ENCODE results near the gene TRIO.
A peak's percentile ranks its signal among the peaks of the same experiment; 100 is the strongest.
"Not testable (repeated sequence)": the region's sequence is repeated elsewhere in the genome, so short reads cannot be mapped to it uniquely, and the experiment has no call there.

TRIO gene

DNA sequence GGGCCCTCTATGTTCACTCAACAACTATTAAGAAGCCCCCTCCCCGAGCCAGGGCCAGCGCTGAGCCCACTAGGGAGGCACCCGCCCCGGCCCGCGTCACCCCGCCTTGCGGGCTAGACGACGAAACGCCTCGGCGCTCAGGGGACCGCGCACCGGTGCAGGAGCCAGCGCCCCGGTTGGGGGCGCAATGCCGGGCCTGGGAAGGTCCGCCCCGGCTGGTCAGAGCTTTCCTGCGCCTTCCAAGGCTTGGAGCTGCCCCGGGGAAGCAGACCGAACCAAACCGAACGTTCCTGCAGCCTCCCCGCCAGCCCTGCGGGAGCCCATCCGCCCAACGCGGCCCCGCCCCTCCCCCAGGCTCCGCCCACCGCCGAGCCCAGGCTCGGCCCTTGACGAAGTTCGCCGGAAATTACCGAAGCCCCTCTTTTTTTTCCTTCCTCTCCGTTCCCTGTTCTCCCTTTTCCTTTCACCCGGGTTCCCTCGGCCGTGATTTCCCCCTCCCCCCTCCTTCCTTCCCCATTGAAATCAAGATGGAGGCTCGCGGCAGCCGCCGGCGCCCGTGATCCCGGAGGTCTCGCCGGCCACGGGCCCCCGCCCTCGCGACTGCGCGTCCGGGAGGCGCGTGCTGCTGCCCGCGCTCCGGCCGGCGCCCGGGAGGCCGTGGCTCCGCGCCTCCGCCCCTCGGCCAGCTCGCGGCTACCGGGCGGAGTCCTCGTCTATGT lies at the start of gene TRIO:
TSS of gene TRIO (plus strand) at position 516 of the 719 bp plus-strand sequence. CDS start 384 bp downstream, outside the sequence.
- intact Hi-C loops (cut with DNase I; ENCODE audit: low total_unique reads) = loop anchor here (2.0 to 5.0 kb wide), 2 partner anchors 46 to 119 kb away; no protein-coding TSS in a partner anchor
- TF ChIP-seq, protein P1, sequence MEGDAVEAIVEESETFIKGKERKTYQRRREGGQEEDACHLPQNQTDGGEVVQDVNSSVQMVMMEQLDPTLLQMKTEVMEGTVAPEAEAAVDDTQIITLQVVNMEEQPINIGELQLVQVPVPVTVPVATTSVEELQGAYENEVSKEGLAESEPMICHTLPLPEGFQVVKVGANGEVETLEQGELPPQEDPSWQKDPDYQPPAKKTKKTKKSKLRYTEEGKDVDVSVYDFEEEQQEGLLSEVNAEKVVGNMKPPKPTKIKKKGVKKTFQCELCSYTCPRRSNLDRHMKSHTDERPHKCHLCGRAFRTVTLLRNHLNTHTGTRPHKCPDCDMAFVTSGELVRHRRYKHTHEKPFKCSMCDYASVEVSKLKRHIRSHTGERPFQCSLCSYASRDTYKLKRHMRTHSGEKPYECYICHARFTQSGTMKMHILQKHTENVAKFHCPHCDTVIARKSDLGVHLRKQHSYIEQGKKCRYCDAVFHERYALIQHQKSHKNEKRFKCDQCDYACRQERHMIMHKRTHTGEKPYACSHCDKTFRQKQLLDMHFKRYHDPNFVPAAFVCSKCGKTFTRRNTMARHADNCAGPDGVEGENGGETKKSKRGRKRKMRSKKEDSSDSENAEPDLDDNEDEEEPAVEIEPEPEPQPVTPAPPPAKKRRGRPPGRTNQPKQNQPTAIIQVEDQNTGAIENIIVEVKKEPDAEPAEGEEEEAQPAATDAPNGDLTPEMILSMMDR (IDR thresholded peaks at IDR 0.05) = peak; percentile 36 to 54

DNA sequence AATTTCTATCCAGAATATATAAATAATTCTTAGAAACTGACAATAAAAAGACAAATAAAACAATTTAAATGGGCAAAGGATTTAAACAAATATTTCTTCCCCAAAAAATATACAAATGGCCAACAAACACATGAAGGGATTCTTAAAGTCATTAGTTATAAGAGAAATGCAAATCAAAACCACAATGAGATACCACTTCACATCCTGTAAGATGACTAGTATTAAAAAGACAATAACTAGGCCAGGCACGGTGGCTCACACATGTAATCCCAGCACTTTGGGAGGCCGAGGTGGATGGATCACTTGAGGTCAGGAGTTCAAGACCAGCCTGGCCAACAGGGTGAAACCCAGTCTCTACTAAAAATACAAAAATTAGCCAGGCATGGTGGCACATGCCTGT lies 45.8 kb upstream of the TRIO start:
- H3K9me3 ChIP-seq; H3K27ac ChIP-seq; intact Hi-C loops (cut with DNase I; ENCODE audit: low total_unique reads); H3K36me3 ChIP-seq; H3K27me3 ChIP-seq; H3K4me3 ChIP-seq; H3K4me1 ChIP-seq; DNase-seq: not testable (repeated sequence)

More for the DNA sequence above, at the start of gene TRIO:
- peak; percentile 91 to 97 for DNase-seq
- peak within 1 kb of the TSS; percentile 93 to 96 for H3K27ac ChIP-seq
- no peaks in the 10 kb centered on the region for H3K36me3 ChIP-seq
- H3K9me3 ChIP-seq = no peaks in the 10 kb centered on the region
- H3K4me1 ChIP-seq = peaks cover 0 to 41% (median 23%) of the 10 kb centered on the region in 4 donors
- H3K27me3 ChIP-seq = no peaks in the 10 kb centered on the region
- H3K4me3 ChIP-seq = peak within 1 kb of the TSS; percentile 89 to 91

DNA sequence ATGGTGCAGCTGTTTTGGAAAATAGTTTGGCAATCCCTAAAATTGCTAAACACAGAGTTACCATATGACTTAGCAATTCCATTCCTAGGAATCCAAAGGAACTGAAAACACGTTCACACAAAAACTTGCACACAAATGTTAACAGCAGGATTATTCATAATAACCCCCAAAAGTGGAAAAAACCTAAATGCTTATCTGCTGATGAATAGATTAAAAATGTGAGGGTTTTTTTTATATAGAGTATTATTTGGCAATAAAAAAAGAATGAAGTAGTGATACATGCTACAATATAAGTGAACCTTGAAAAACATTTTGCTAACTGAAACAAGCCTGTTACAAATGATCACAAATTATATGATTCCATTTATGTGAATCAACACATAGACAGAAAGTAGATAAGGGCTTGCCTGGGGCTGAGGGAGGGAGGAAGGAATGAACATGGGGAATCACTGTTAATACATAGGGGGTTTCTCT lies 45.1 kb upstream of the TRIO start:
- Histone ChIP-seq H3K9me3 (no peaks in the 10 kb centered on the region), H3K27me3 (peaks cover 0 to 2% of the 10 kb centered on the region in 2 donors), H3K36me3 (no peaks in the 10 kb centered on the region), H3K4me1 (no peaks in the 10 kb centered on the region), H3K27ac (no peak overlapping the region), H3K4me3 (no peak overlapping the region)
- DNase-seq = no peak
- TF ChIP-seq, protein P1 (IDR thresholded peaks at IDR 0.05) = no peak
- intact Hi-C loops (cut with DNase I; ENCODE audit: low total_unique reads) = no loop called here

DNA sequence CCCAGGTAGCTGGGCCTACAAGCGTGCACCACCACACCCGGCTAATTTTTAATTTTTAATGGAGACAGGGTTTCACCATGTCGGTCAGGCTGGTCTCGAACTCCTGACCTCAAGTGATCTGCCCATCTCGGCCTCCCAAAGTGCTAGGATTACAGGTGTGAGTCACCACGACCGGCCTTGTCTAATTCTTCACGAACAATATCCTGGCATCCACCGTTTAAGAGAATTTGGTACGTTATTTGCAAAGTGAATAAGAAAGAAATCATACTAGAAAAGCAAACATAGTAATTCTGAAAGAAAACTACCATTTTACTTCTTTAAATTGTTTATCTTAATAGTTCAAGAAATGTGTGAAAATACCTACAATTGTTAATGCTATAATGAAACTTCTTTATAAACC lies 42.9 kb upstream of the TRIO start:
- Histone ChIP-seq H3K36me3 (no peaks in the 10 kb centered on the region), H3K27me3 (no peaks in the 10 kb centered on the region), H3K4me3 (no peak overlapping the region), H3K27ac (no peak overlapping the region), H3K9me3 (no peaks in the 10 kb centered on the region), H3K4me1 (no peaks in the 10 kb centered on the region)
- TF ChIP-seq, protein P1 (IDR thresholded peaks at IDR 0.05) = no peak
- no peak for DNase-seq
- intact Hi-C loops (cut with DNase I; ENCODE audit: low total_unique reads) = loop anchor here (10.0 kb wide), 1 partner anchor 105 kb away; no protein-coding TSS in a partner anchor

DNA sequence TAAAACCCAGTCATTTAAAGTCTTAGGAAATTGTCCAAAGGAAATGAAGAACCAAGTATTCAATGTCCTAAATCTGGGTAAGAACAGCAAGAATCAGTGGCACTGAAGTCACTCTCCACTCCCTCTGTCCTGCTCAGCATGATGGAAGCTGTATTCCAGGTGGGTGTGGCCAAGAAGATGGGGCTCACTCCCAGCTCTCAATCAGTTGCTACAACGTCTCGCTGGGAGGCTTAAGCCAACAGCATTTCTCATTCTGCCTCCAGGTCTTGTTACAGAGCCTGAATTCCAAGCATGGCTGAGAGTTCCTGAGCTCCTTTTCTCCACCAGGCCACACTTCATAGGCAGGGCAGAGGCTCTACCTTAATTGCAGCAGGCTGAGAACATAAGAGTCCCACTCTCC lies 41.2 kb upstream of the TRIO start:
- no peaks in the 10 kb centered on the region for H3K9me3 ChIP-seq
- peaks cover 0 to 4% (median 1%) of the 10 kb centered on the region in 4 donors for H3K4me1 ChIP-seq
- no peak for DNase-seq
- H3K36me3 ChIP-seq = no peaks in the 10 kb centered on the region
- H3K27ac ChIP-seq = no peak overlapping the region
- intact Hi-C loops (cut with DNase I; ENCODE audit: low total_unique reads) = loop anchor here (10.0 kb wide), 1 partner anchor 107 kb away; no protein-coding TSS in a partner anchor
- H3K4me3 ChIP-seq = no peak overlapping the region
- H3K27me3 ChIP-seq = no peaks in the 10 kb centered on the region
- TF ChIP-seq, protein P1 (IDR thresholded peaks at IDR 0.05) = no peak

DNA sequence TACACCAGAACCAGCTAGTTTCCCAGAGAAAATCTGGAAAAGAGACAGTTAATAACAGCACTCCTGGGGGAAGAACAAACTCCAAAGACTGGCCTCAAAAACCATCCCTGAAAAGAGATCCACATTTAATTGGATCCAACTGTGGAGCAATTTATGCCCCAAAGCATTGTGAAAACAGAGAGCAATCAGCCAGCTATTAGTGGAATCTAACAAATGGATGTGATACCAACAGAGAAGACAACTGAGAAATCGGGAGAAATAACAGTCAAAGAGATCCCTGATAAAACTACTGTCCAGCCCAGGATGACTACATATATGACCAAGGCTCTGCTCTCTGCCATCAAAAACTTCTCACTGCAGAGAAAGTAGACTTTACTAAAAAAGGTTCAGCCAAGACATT lies 40.5 kb upstream of the TRIO start:
- peaks cover 0 to 4% (median 1%) of the 10 kb centered on the region in 4 donors for H3K4me1 ChIP-seq
- no peak for DNase-seq
- no peak overlapping the region for H3K4me3 ChIP-seq
- H3K27ac ChIP-seq = no peak overlapping the region
- intact Hi-C loops (cut with DNase I; ENCODE audit: low total_unique reads) = loop anchor here (10.0 kb wide), 1 partner anchor 108 kb away; no protein-coding TSS in a partner anchor
- TF ChIP-seq, protein P1 (IDR thresholded peaks at IDR 0.05) = no peak
- H3K9me3 ChIP-seq = no peaks in the 10 kb centered on the region
- H3K36me3 ChIP-seq = no peaks in the 10 kb centered on the region
- H3K27me3 ChIP-seq = no peaks in the 10 kb centered on the region
